ENCODE results near the gene SHROOM2.
"Not testable (repeated sequence)": the region's sequence is repeated elsewhere in the genome, so short reads cannot be mapped to it uniquely, and the experiment has no call there.

SHROOM2 gene

GRCh38 chrX:9785944-9786797, at the start of gene SHROOM2:
TSS of gene SHROOM2 (plus strand) at chrX:9786429. CDS start at chrX:9786546, 117 bp downstream.
- DNase-seq (ENCODE audit: low read depth), result no peak

- DNase-seq (ENCODE audit: low read depth), result no peak
Measured at GRCh38 chrX:9737363-9737762, 48.9 kb upstream of the SHROOM2 start.

- no peak for DNase-seq (ENCODE audit: low read depth)
Measured at GRCh38 chrX:9738151-9738550, 48.1 kb upstream of the SHROOM2 start.

GRCh38 chrX:9739130-9739529, 47.1 kb upstream of the SHROOM2 start:
- no peak for DNase-seq (ENCODE audit: low read depth)

GRCh38 chrX:9745417-9746115, 40.7 kb upstream of the SHROOM2 start:
- DNase-seq (ENCODE audit: low read depth), result no peak

GRCh38 chrX:9746148-9746888, 39.9 kb upstream of the SHROOM2 start:
- no peak for DNase-seq (ENCODE audit: low read depth)

GRCh38 chrX:9747644-9748043, 38.6 kb upstream of the SHROOM2 start:
- no peak for DNase-seq (ENCODE audit: low read depth)

- no peak for DNase-seq (ENCODE audit: low read depth)
Measured at GRCh38 chrX:9749146-9749692, 37.0 kb upstream of the SHROOM2 start.

GRCh38 chrX:9757366-9757765, 28.9 kb upstream of the SHROOM2 start:
- no peak for DNase-seq (ENCODE audit: low read depth)

GRCh38 chrX:9758021-9758638, 28.1 kb upstream of the SHROOM2 start:
- DNase-seq (ENCODE audit: low read depth), result no peak

GRCh38 chrX:9759337-9759736, 26.9 kb upstream of the SHROOM2 start:
- DNase-seq (ENCODE audit: low read depth), result no peak

- no peak for DNase-seq (ENCODE audit: low read depth)
Measured at GRCh38 chrX:9765072-9765736, 21.0 kb upstream of the SHROOM2 start.

- DNase-seq (ENCODE audit: low read depth), result no peak
Measured at GRCh38 chrX:9765737-9766097, 20.5 kb upstream of the SHROOM2 start, which contains the start of gene GPR143. TSS of gene GPR143 (minus strand) at chrX:9765847. CDS start at chrX:9765817, 30 bp downstream.

- DNase-seq (ENCODE audit: low read depth), result no peak
Measured at GRCh38 chrX:9767375-9767774, 18.9 kb upstream of the SHROOM2 start.

GRCh38 chrX:9768321-9768839, 17.8 kb upstream of the SHROOM2 start:
- DNase-seq (ENCODE audit: low read depth), result not testable (repeated sequence)

GRCh38 chrX:9770319-9770718, 15.9 kb upstream of the SHROOM2 start:
- DNase-seq (ENCODE audit: low read depth), result no peak

- no peak for DNase-seq (ENCODE audit: low read depth)
Measured at GRCh38 chrX:9772943-9773342, 13.3 kb upstream of the SHROOM2 start.

- no peak for DNase-seq (ENCODE audit: low read depth)
Measured at GRCh38 chrX:9775930-9776329, 10.3 kb upstream of the SHROOM2 start.

GRCh38 chrX:9781941-9782340, 4.3 kb upstream of the SHROOM2 start:
- DNase-seq (ENCODE audit: low read depth), result no peak

- no peak for DNase-seq (ENCODE audit: low read depth)
Measured at GRCh38 chrX:9784332-9784731, 1.9 kb upstream of the SHROOM2 start.

Data from HS-27A (cell line).